IPS-20b (cell line): ENCODE measurements around the gene CRLF2.
"Not testable (repeated sequence)": the region's sequence is repeated elsewhere in the genome, so short reads cannot be mapped to it uniquely, and the experiment has no call there.

Experiments used
- H3K27ac ChIP-seq: one replicate; pipeline ENCODE4 v1.5.1; 2013; ENCODE audit warnings: low read length
- H3K27me3 ChIP-seq: 2 replicates; pipeline ENCODE4 v1.6.1; 2013; ENCODE audit warnings: mild to moderate bottlenecking, low read length, inconsistent platforms; ENCODE audit not compliant: insufficient read depth
- H3K36me3 ChIP-seq: 2 replicates; pipeline ENCODE4 v1.6.1; 2013; ENCODE audit warnings: low read depth, mild to moderate bottlenecking, inconsistent platforms, low read length, moderate library complexity; ENCODE audit not compliant: insufficient read depth
- H3K4me1 ChIP-seq: 2 replicates; pipeline ENCODE4 v1.6.1; 2013; ENCODE audit warnings: mild to moderate bottlenecking, control low read depth, inconsistent platforms, low read length, moderate library complexity; ENCODE audit not compliant: insufficient read depth
- H3K4me3 ChIP-seq: 2 replicates; pipeline ENCODE4 v1.5.1; 2013; ENCODE audit warnings: mild to moderate bottlenecking, low read length, inconsistent platforms
- H3K9ac ChIP-seq: 2 replicates; pipeline ENCODE4 v1.6.1; 2013; ENCODE audit warnings: low read depth, mild to moderate bottlenecking, inconsistent platforms, low read length, moderate library complexity
- H3K9me3 ChIP-seq: 2 replicates; pipeline ENCODE4 v1.6.1; 2013; ENCODE audit warnings: mild to moderate bottlenecking, low read depth, low read length, inconsistent platforms; ENCODE audit not compliant: insufficient read depth

The CRLF2 gene

GRCh38 chrX:1231850-1232465 is 19.5 kb upstream of the CRLF2 start:
- no peak overlapping the region for H3K27ac ChIP-seq
- no peaks in the 10 kb centered on the region for H3K27me3 ChIP-seq
- H3K4me1 ChIP-seq = no peaks in the 10 kb centered on the region
- H3K4me3 ChIP-seq = no peak overlapping the region
- no peaks in the 10 kb centered on the region for H3K36me3 ChIP-seq
- no peaks in the 10 kb centered on the region for H3K9me3 ChIP-seq
- H3K9ac ChIP-seq = no peak overlapping the region

GRCh38 chrX:1228101-1228500 is 15.7 kb upstream of the CRLF2 start:
- not testable (repeated sequence) for H3K9ac ChIP-seq, H3K36me3 ChIP-seq, H3K4me1 ChIP-seq, H3K27me3 ChIP-seq, H3K27ac ChIP-seq, H3K4me3 ChIP-seq
- peaks cover 10% of the 10 kb centered on the region for H3K9me3 ChIP-seq

- H3K4me1 ChIP-seq = no peaks in the 10 kb centered on the region
- H3K9me3 ChIP-seq = peaks cover 15% of the 10 kb centered on the region
- no peak overlapping the region for H3K4me3 ChIP-seq
- H3K27me3 ChIP-seq = no peaks in the 10 kb centered on the region
- H3K9ac ChIP-seq = no peak overlapping the region
- H3K36me3 ChIP-seq = no peaks in the 10 kb centered on the region
- H3K27ac ChIP-seq = no peak overlapping the region
Observed at GRCh38 chrX:1226249-1226648, 13.8 kb upstream of the CRLF2 start.

- H3K27ac ChIP-seq = no peak overlapping the region
- no peaks in the 10 kb centered on the region for H3K4me1 ChIP-seq
- no peaks in the 10 kb centered on the region for H3K27me3 ChIP-seq
- no peak overlapping the region for H3K4me3 ChIP-seq
- peaks cover 15% of the 10 kb centered on the region for H3K9me3 ChIP-seq
- H3K9ac ChIP-seq = no peak overlapping the region
- no peaks in the 10 kb centered on the region for H3K36me3 ChIP-seq
Observed at GRCh38 chrX:1224954-1225353, 12.5 kb upstream of the CRLF2 start.

- Histone ChIP-seq H3K9ac (no peak overlapping the region), H3K4me3 (no peak overlapping the region), H3K27me3 (no peaks in the 10 kb centered on the region), H3K4me1 (no peaks in the 10 kb centered on the region), H3K9me3 (peaks cover 15% of the 10 kb centered on the region), H3K27ac (no peak overlapping the region), H3K36me3 (no peaks in the 10 kb centered on the region)
Observed at GRCh38 chrX:1223242-1223600, 10.8 kb upstream of the CRLF2 start.

- no peaks in the 10 kb centered on the region for H3K27me3 ChIP-seq
- no peak overlapping the region for H3K9ac ChIP-seq
- no peaks in the 10 kb centered on the region for H3K36me3 ChIP-seq
- H3K27ac ChIP-seq = no peak overlapping the region
- peaks cover 15% of the 10 kb centered on the region for H3K9me3 ChIP-seq
- H3K4me1 ChIP-seq = no peaks in the 10 kb centered on the region
- H3K4me3 ChIP-seq = no peak overlapping the region
Observed at GRCh38 chrX:1222531-1223241, 10.2 kb upstream of the CRLF2 start.

GRCh38 chrX:1221296-1221845 is 8.9 kb upstream of the CRLF2 start:
- no peak overlapping the region for H3K9ac ChIP-seq
- no peak overlapping the region for H3K27ac ChIP-seq
- no peak overlapping the region for H3K4me3 ChIP-seq
- no peaks in the 10 kb centered on the region for H3K4me1 ChIP-seq
- no peaks in the 10 kb centered on the region for H3K27me3 ChIP-seq
- H3K9me3 ChIP-seq = peaks cover 15% of the 10 kb centered on the region
- no peaks in the 10 kb centered on the region for H3K36me3 ChIP-seq

- Histone ChIP-seq H3K36me3 (no peaks in the 10 kb centered on the region), H3K9ac (no peak overlapping the region), H3K9me3 (peaks cover 6% of the 10 kb centered on the region), H3K4me1 (no peaks in the 10 kb centered on the region), H3K4me3 (no peak overlapping the region), H3K27me3 (no peaks in the 10 kb centered on the region), H3K27ac (no peak overlapping the region)
Observed at GRCh38 chrX:1218286-1218685, 5.8 kb upstream of the CRLF2 start.

GRCh38 chrX:1215123-1215823 is 2.8 kb upstream of the CRLF2 start:
- no peaks in the 10 kb centered on the region for H3K4me1 ChIP-seq
- no peaks in the 10 kb centered on the region for H3K9me3 ChIP-seq
- no peaks in the 10 kb centered on the region for H3K36me3 ChIP-seq
- no peak overlapping the region for H3K9ac ChIP-seq
- no peak overlapping the region for H3K27ac ChIP-seq
- no peaks in the 10 kb centered on the region for H3K27me3 ChIP-seq
- no peak overlapping the region for H3K4me3 ChIP-seq

GRCh38 chrX:1213971-1214370 is 1.5 kb upstream of the CRLF2 start:
- Histone ChIP-seq H3K4me3 (no peak overlapping the region), H3K27ac (no peak overlapping the region), H3K9ac (no peak overlapping the region)

GRCh38 chrX:1210844-1211243 is 1.6 kb downstream of the CRLF2 start:
- Histone ChIP-seq H3K4me1 (no peaks in the 10 kb centered on the region), H3K27ac (no peak overlapping the region)

More at GRCh38 chrX:1213971-1214370, 1.5 kb upstream of the CRLF2 start:
- H3K27me3 ChIP-seq = no peaks in the 10 kb centered on the region
- H3K36me3 ChIP-seq = no peaks in the 10 kb centered on the region
- no peaks in the 10 kb centered on the region for H3K9me3 ChIP-seq
- H3K4me1 ChIP-seq = no peaks in the 10 kb centered on the region

More at GRCh38 chrX:1210844-1211243, 1.6 kb downstream of the CRLF2 start:
- Histone ChIP-seq H3K9me3 (no peaks in the 10 kb centered on the region), H3K4me3 (no peak overlapping the region), H3K27me3 (no peaks in the 10 kb centered on the region), H3K9ac (no peak overlapping the region), H3K36me3 (no peaks in the 10 kb centered on the region)
